RCC 7860 (cell line): Measurements from ENCODE around the gene MROH8.

Source experiments
- DNase-seq: peaks from one replicate; pipeline ENCODE4 v3.0.0-alpha.2; 2015; ENCODE audit warnings: low spot score
- FAIRE-seq: peaks from 2 replicates; lab custom pipeline; 2012; peaks lifted over from hg19 to GRCh38; lab: Jason Lieb, UNC

MROH8 gene

GRCh38 chr20:37178839-37179682 is at the start of gene MROH8, which contains the start of gene RPN2:
TSS of gene MROH8 (minus strand) at chr20:37179548.
TSS of gene RPN2 (plus strand) at chr20:37179330. CDS start at chr20:37179357, 27 bp downstream.
- DNase-seq (peak; percentile 97), FAIRE-seq (peak; percentile 87)

GRCh38 chr20:37228656-37229055 is 49.3 kb upstream of the MROH8 start:
- DNase-seq (no peak), FAIRE-seq (no peak)

- DNase-seq (no peak), FAIRE-seq (no peak)
Observed at GRCh38 chr20:37228082-37228481, 48.7 kb upstream of the MROH8 start.

- no peak for DNase-seq
- FAIRE-seq = no peak
Observed at GRCh38 chr20:37226889-37227288, 47.5 kb upstream of the MROH8 start.

GRCh38 chr20:37225146-37225545 is 45.8 kb upstream of the MROH8 start:
- no peak for DNase-seq
- no peak for FAIRE-seq

GRCh38 chr20:37223053-37223452 is 43.7 kb upstream of the MROH8 start:
- FAIRE-seq (no peak), DNase-seq (peak; percentile 50)

GRCh38 chr20:37222086-37222485 is 42.7 kb upstream of the MROH8 start:
- DNase-seq = no peak
- no peak for FAIRE-seq

- FAIRE-seq = no peak
- no peak for DNase-seq
Observed at GRCh38 chr20:37220731-37221130, 41.4 kb upstream of the MROH8 start.

- no peak for FAIRE-seq
- DNase-seq = no peak
Observed at GRCh38 chr20:37219751-37220668, 40.7 kb upstream of the MROH8 start.

GRCh38 chr20:37218976-37219375 is 39.6 kb upstream of the MROH8 start:
- no peak for DNase-seq
- FAIRE-seq = no peak

- FAIRE-seq = no peak
- no peak for DNase-seq
Observed at GRCh38 chr20:37218441-37218840, 39.1 kb upstream of the MROH8 start.

GRCh38 chr20:37209661-37210314 is 30.4 kb upstream of the MROH8 start:
- DNase-seq (no peak), FAIRE-seq (no peak)

GRCh38 chr20:37209193-37209592 is 29.8 kb upstream of the MROH8 start:
- FAIRE-seq (no peak), DNase-seq (no peak)

GRCh38 chr20:37207171-37207570 is 27.8 kb upstream of the MROH8 start:
- no peak for FAIRE-seq

GRCh38 chr20:37205794-37206193 is 26.4 kb upstream of the MROH8 start:
- FAIRE-seq (no peak), DNase-seq (no peak)

More at GRCh38 chr20:37207171-37207570, 27.8 kb upstream of the MROH8 start:
- no peak for DNase-seq

- FAIRE-seq (no peak), DNase-seq (no peak)
Observed at GRCh38 chr20:37205130-37205529, 25.8 kb upstream of the MROH8 start.

GRCh38 chr20:37204056-37204455 is 24.7 kb upstream of the MROH8 start:
- FAIRE-seq (no peak), DNase-seq (no peak)

GRCh38 chr20:37202267-37202943 is 23.1 kb upstream of the MROH8 start:
- DNase-seq = peak; percentile 96
- peak; percentile 93 for FAIRE-seq

- FAIRE-seq = no peak
Observed at GRCh38 chr20:37201827-37202162, 22.4 kb upstream of the MROH8 start.

GRCh38 chr20:37200926-37201826 is 21.8 kb upstream of the MROH8 start:
- DNase-seq (no peak), FAIRE-seq (no peak)

More at GRCh38 chr20:37201827-37202162, 22.4 kb upstream of the MROH8 start:
- no peak for DNase-seq
